Activated T-helper 1 cell treated with anti-CD3 and anti-CD28 coated beads, Interleukin-12 subunit alpha, Interleukin-12 subunit beta, Interleukin-2, Interleukin-4 antibody, amounts not matched to agents 30 ng/mL and 10 ng/mL and 1 ng/mL, durations not matched to agents 14 hours and 24 hours and 36 hours (primary cell): Measurements from ENCODE around the gene NSD1. TPM values are rescaled to one million over a fixed set of nuclear protein-coding genes. Genes with fewer than 3 reads are reported as not detected.
"Not testable (repeated sequence)": the region's sequence is repeated elsewhere in the genome, so short reads cannot be mapped to it uniquely, and the experiment has no call there.

Experiments used
- DNase-seq: peaks from one replicate; pipeline ENCODE4 v3.0.0; 2021; ENCODE audit warnings: low spot score
- H3K27ac Mint-ChIP-seq: one replicate; pipeline ENCODE4 v1.8.0; 2021; ENCODE audit warnings: mild to moderate bottlenecking, mixed read lengths
- H3K27me3 Mint-ChIP-seq: one replicate; pipeline ENCODE4 v1.8.0; 2022; ENCODE audit warnings: mild to moderate bottlenecking, moderate library complexity, mixed read lengths; ENCODE audit not compliant: insufficient read depth
- H3K36me3 Mint-ChIP-seq: one replicate; pipeline ENCODE4 v1.8.0; 2021; ENCODE audit warnings: low read depth, mixed read lengths
- H3K4me1 Mint-ChIP-seq: one replicate; pipeline ENCODE4 v1.8.0; 2021; ENCODE audit warnings: low read depth, mixed read lengths
- H3K4me3 Mint-ChIP-seq: one replicate; pipeline ENCODE4 v1.8.0; 2021; ENCODE audit warnings: mild to moderate bottlenecking, moderate library complexity, mixed read lengths
- H3K9me3 Mint-ChIP-seq: one replicate; pipeline ENCODE4 v1.8.0; 2021; ENCODE audit warnings: mixed read lengths
- intact Hi-C: fragments of 100-400 bp; cut with micrococcal nuclease; formaldehyde crosslinking; loops from one replicate; pipeline ENCODE4 v1.15.1; 2024
- total RNA-seq: library from RNA; stranded (reverse); gene quantifications from 2 replicates; pipeline ENCODE4 v1.2.3, GENCODE V29; 2022

Gene NSD1
- total RNA-seq, 1 donor from 2014 or later = 108 TPM

- no peak overlapping the region for H3K27ac Mint-ChIP-seq
- no peaks in the 10 kb centered on the region for H3K27me3 Mint-ChIP-seq
- intact Hi-C loops = no loop called here
- no peak for DNase-seq
- H3K4me3 Mint-ChIP-seq = no peak overlapping the region
- H3K4me1 Mint-ChIP-seq = no peaks in the 10 kb centered on the region
- peaks cover 36% of the 10 kb centered on the region for H3K36me3 Mint-ChIP-seq
- H3K9me3 Mint-ChIP-seq = no peaks in the 10 kb centered on the region
Measured at GRCh38 chr5:177334155-177334551, 200.6 kb downstream of the NSD1 start.

DNA sequence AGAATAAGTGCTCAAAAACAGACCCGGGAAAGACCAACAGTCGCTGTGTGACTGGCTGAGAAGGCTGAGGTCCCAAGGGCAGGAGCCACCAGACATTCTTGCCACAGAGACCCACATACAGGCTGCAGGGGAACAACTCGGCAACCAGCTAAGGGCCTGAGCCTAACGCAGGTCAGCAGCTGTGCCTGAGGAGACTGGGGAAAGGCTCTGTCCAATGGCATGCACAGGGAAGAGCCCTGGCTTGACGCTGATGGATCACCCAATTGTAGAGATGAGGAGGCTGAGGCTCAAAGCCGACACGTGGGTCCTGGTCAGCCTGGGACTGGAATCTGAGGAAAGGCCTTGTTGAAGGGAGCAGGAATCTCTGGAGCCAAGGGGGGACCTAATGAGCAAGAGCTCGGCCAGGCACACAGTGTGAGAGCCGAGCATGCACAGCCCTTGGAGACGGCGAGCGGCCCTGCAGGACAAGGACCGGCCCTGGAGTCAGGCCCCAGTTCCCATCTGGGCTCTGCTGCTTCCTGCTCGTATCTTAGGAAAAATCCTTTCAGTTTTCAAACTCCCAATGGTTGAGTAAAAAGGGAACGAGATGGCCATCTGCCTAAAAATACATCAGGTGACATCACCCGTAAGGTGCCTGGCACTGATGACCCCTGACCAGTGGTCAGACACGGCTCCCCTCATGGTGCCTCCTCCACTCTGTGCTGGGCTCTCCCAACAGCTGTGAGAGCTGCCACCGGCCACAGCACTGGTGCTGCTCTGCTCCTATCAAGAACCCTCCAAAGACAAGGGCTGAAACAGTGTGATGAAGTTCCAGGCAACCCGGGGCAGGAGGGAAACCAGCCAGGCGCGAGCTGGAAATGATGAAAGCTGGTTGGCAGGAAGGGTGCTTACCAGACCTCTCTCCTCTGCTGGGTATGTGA, 201.5 kb downstream of the NSD1 start:
- H3K27ac Mint-ChIP-seq = no peak overlapping the region
- H3K27me3 Mint-ChIP-seq = no peaks in the 10 kb centered on the region
- intact Hi-C loops = no loop called here
- peaks cover 8% of the 10 kb centered on the region for H3K4me1 Mint-ChIP-seq
- H3K4me3 Mint-ChIP-seq = no peak overlapping the region
- no peaks in the 10 kb centered on the region for H3K9me3 Mint-ChIP-seq
- peaks cover 43% of the 10 kb centered on the region for H3K36me3 Mint-ChIP-seq
- no peak for DNase-seq

DNA sequence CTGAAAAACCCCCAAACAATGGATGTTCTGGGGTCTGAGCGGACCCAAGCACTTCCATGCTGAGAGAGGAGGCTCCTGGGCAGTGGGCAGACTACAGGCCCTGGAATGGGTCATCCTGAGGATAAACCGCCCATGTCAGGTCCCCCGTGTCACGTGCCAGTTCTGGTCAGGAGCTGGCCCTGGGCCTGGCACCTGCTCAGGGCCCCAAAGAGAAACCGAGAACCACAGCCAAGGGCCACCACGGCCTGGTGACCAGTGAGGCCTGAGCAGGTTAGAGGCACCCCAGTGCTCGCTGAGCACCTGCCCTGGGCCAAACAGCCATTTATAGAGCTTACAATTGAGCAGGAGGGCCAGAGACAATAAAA, 202.1 kb downstream of the NSD1 start:
- intact Hi-C loops = no loop called here
- Mint-ChIP-seq H3K27ac (no peak overlapping the region), H3K27me3 (no peaks in the 10 kb centered on the region), H3K4me3 (no peak overlapping the region), H3K9me3 (no peaks in the 10 kb centered on the region), H3K4me1 (peaks cover 10% of the 10 kb centered on the region), H3K36me3 (peaks cover 39% of the 10 kb centered on the region)
- no peak for DNase-seq

GRCh38 chr5:177336112-177336511, 202.5 kb downstream of the NSD1 start:
- Mint-ChIP-seq H3K36me3 (peaks cover 39% of the 10 kb centered on the region), H3K4me1 (peaks cover 10% of the 10 kb centered on the region), H3K27ac (no peak overlapping the region), H3K27me3 (no peaks in the 10 kb centered on the region), H3K9me3 (no peaks in the 10 kb centered on the region), H3K4me3 (no peak overlapping the region)
- no peak for DNase-seq
- intact Hi-C loops = no loop called here

DNA sequence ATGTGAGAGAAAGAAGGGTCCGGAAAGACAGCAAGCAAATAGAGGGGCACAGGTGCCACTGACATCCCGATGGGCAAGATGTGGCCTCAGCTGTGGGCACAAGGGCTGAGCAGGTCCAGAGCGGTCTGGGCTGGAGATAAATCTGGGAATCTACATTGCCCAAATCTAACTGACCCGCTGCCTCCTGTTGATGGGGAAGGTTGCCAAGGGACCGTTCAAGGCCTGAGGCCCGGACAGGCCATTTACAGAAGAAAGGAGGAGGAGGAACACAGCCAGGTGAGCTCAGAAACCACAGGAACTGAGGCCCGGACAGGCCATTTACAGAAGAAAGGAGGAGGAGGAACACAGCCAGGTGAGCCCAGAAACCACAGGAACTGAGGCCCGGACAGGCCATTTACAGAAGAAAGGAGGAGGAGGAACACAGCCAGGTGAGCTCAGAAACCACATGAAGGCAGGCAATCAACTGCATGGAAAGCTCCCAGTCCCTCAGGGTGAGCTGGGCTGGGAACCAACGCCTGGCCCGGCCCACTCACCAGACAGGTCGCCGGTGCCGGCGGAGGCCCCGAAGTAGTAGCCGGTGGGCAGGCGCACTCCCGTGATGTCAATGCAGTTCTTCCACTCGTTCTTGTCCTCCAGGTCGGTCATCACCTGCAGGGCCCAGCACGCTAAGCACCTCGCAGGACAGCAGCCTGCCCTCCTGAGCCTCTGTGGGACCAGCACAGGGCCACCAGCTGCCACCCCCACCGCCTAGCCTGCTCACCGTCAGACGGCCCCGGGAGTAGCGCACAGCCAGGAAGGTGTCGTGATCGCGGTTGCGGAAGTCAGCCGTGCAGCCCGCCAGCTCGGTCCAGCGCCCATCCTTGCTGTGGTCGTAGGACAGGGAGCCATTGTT, 203.3 kb downstream of the NSD1 start:
- no peak overlapping the region for H3K4me3 Mint-ChIP-seq
- intact Hi-C loops = no loop called here
- peaks cover 46% of the 10 kb centered on the region for H3K36me3 Mint-ChIP-seq
- no peak overlapping the region for H3K27ac Mint-ChIP-seq
- no peak for DNase-seq
- no peaks in the 10 kb centered on the region for H3K9me3 Mint-ChIP-seq
- H3K27me3 Mint-ChIP-seq = no peaks in the 10 kb centered on the region
- H3K4me1 Mint-ChIP-seq = peaks cover 10% of the 10 kb centered on the region

DNA sequence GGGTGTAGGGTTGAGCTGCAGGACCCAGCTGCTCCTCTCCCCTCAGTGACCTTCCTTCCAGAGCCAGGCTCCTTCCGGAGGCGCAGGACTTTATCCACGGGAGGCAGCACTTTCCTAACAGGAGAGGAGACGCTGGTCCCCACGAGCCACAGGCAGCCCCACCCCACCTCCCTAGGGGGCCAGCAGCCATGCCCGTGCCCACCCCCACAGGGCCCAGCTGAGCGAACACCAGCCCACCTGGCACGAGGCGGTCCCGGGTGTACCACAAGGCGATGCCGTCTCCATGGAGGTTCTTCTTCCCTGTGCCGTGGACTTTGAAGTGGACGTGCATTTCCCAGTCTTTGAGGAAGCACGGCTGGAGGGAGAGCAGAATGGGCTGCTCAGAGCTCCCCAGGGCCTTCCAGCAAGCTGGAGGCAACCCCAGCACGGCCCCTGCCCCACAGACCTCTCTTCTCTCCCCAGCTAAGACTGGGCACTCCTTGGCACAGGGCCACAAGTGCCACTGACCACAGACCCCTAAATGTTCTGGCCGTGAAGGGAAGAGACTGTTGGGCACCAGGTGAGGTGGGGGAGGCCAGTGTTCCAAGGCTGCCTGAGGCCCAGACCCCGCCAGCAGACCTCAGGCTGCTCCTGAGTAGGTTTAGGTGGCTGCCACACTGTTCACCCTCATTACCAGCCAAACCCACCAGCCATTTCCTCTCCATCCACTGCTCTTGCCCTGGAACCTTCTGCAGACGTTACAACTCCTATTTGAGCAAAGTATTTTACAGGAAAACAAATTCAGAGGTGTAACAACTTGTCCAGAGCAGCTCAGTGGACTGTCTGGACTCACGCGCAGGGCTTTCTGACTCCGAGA, 204.9 kb downstream of the NSD1 start:
- DNase-seq = no peak
- H3K4me3 Mint-ChIP-seq = no peak overlapping the region
- no peak overlapping the region for H3K27ac Mint-ChIP-seq
- intact Hi-C loops = no loop called here
- H3K9me3 Mint-ChIP-seq = no peaks in the 10 kb centered on the region
- H3K4me1 Mint-ChIP-seq = peaks cover 10% of the 10 kb centered on the region
- no peaks in the 10 kb centered on the region for H3K27me3 Mint-ChIP-seq
- peaks cover 50% of the 10 kb centered on the region for H3K36me3 Mint-ChIP-seq

DNA sequence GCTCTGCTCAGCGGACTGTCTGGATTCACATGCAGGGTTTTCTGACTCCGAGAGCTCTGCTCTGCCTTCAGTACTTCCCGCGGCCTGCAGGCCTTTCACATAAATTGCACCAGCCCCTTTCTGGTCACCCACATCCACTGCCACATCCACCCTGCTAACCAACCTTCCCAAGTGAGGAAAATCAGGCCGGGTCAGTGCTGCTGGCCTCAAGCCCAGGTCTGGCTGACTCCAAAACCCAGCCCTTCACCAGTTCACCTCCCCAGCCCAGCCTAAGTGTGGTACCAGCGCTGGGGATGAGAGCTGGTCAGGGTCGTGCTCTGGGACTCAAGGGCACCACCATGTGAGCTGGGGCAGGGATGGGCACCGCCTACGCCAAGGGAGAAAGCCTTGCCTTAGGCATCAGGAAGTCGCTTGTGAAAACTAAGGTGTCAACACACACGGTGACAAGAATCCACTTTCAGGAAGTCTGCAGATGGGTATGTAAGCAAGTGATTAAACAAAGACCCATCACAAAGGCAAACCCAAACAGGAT, 205.6 kb downstream of the NSD1 start:
- no peak for DNase-seq
- Mint-ChIP-seq H3K27me3 (no peaks in the 10 kb centered on the region), H3K27ac (peak overlapping the region; percentile 35), H3K4me3 (no peak overlapping the region), H3K4me1 (peaks cover 10% of the 10 kb centered on the region), H3K9me3 (no peaks in the 10 kb centered on the region), H3K36me3 (peaks cover 44% of the 10 kb centered on the region)
- intact Hi-C loops = no loop called here

GRCh38 chr5:177343000-177343399, 209.4 kb downstream of the NSD1 start:
- intact Hi-C loops, DNase-seq, H3K27ac Mint-ChIP-seq, H3K9me3 Mint-ChIP-seq, H3K4me3 Mint-ChIP-seq, H3K27me3 Mint-ChIP-seq: not testable (repeated sequence)
- Mint-ChIP-seq H3K4me1 (peaks cover 28% of the 10 kb centered on the region), H3K36me3 (peaks cover 39% of the 10 kb centered on the region)

DNA sequence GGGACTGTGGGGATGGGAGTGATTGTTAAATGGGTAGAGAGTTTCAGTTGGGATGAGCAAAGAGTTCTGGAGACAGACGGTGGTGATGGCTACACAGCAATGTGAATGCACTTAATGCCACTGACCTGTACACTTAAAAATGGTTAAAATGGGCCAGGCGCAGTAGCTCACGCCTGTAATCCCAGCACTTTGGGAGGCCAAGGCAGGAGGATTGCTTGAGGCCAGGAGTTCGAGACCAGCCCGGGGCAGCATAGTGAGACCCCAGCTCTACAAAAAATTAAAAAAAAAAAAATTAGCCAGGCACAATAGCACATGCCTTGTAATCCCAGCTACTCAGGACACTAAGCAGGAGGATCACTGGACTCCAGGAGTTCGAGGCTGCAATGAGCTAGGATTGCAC, 210.2 kb downstream of the NSD1 start:
- no peak overlapping the region for H3K27ac Mint-ChIP-seq
- intact Hi-C loops = no loop called here
- no peak for DNase-seq
- H3K4me3 Mint-ChIP-seq = no peak overlapping the region
- no peaks in the 10 kb centered on the region for H3K27me3 Mint-ChIP-seq
- no peaks in the 10 kb centered on the region for H3K9me3 Mint-ChIP-seq
- H3K36me3 Mint-ChIP-seq = peaks cover 39% of the 10 kb centered on the region
- H3K4me1 Mint-ChIP-seq = peaks cover 28% of the 10 kb centered on the region

DNA sequence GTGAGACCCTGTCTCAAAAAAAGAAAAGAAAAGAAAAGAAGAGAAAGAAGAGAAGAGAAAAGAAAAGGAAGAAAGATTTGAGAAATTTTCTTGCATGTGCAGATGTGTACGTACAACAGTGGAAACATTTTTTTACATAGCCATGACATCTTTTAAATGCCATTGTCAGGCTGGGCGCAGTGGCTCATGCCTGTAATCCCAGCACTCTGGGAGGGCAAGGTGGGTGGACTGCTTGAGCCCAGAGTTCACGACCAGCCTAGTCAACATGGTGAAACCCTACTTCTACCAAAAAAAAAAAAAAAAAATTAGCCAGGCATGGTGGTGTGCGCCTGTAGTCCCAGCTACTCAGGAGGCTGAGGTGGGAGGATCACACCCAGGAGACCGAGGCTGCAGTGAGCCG, 211.3 kb downstream of the NSD1 start:
- Mint-ChIP-seq H3K9me3 (no peaks in the 10 kb centered on the region), H3K36me3 (peaks cover 39% of the 10 kb centered on the region), H3K27ac (no peak overlapping the region), H3K27me3 (no peaks in the 10 kb centered on the region), H3K4me3 (no peak overlapping the region), H3K4me1 (peaks cover 32% of the 10 kb centered on the region)
- intact Hi-C loops = no loop called here
- DNase-seq = no peak

GRCh38 chr5:177346820-177347219, 213.2 kb downstream of the NSD1 start:
- Mint-ChIP-seq H3K4me3 (no peak overlapping the region), H3K9me3 (no peaks in the 10 kb centered on the region), H3K4me1 (peaks cover 39% of the 10 kb centered on the region), H3K27me3 (no peaks in the 10 kb centered on the region), H3K36me3 (peaks cover 29% of the 10 kb centered on the region), H3K27ac (no peak overlapping the region)
- DNase-seq = no peak
- intact Hi-C loops = no loop called here

GRCh38 chr5:177347699-177348098, 214.1 kb downstream of the NSD1 start:
- Mint-ChIP-seq H3K27me3 (no peaks in the 10 kb centered on the region), H3K9me3 (no peaks in the 10 kb centered on the region), H3K27ac (no peak overlapping the region), H3K36me3 (peaks cover 25% of the 10 kb centered on the region), H3K4me1 (peaks cover 43% of the 10 kb centered on the region), H3K4me3 (no peak overlapping the region)
- intact Hi-C loops = no loop called here
- DNase-seq = no peak
